Inflammatory macrophage (primary cell): ENCODE results near the gene GSE1.

ENCODE experiments used
- DNase-seq, 2 donors: peaks; one replicate each; pipeline ENCODE4 v3.0.0-alpha.2; 2020 to 2022
- total RNA-seq, 18 experiments: gene quantifications; one replicate each; lab custom pipeline; 2026; ENCODE audit warnings: mixed read lengths in 6 of 18, inconsistent platforms in 2 of 18; lab: John Stamatoyannopoulos, UW

Gene GSE1
- total RNA-seq = 9.5 to 78.7 (median 24.7) reads per million in 18 experiments

DNA sequence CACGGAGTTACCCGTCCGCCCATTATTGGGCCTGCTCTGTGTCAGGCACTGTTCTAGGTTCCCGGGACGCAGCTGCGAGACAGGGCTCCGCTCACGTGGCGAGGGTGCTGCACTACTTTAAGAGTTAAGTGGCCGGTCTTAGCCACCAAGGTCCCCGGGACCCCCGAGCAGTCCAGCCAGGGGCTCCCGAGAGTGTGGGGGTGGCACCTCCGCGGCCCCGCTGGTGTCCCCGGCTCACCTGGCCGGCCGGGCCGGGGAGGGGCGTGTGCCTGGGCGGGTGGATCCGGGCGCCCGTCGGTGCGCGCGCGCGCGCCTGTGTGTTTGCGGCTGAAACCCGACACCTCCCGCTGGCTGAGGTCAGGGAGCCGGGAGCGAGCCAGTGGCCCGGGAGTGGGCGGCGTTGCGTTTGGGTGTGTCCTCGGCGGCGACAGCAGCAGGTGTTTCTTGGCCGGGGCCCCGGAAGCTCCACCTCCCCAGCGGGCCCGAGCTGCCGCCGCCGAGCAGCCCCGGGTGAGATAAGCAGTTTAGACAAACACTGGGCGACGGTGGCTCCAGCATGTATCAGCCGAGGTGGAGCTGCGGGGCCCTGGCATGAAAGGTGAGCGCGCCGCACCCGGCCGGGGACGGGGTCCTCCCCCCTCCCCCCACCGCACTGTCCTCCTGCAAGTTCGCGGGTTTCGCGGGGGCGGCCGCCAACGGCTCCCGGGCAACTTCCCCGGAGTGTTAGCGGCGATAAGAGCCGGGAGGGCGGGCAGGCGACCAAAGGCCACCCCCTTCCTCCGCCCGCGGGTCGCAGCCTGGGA, at the start of gene GSE1:
Gene GSE1 (plus strand): TSS at position 522 of the 803 bp plus-strand sequence. CDS start 70 bp downstream, at position 592.
- peak; percentile 73 to 86 for DNase-seq

GRCh38 chr16:85563515-85564276, 49.4 kb upstream of the GSE1 start:
- DNase-seq = peak; percentile 79 to 81

DNA sequence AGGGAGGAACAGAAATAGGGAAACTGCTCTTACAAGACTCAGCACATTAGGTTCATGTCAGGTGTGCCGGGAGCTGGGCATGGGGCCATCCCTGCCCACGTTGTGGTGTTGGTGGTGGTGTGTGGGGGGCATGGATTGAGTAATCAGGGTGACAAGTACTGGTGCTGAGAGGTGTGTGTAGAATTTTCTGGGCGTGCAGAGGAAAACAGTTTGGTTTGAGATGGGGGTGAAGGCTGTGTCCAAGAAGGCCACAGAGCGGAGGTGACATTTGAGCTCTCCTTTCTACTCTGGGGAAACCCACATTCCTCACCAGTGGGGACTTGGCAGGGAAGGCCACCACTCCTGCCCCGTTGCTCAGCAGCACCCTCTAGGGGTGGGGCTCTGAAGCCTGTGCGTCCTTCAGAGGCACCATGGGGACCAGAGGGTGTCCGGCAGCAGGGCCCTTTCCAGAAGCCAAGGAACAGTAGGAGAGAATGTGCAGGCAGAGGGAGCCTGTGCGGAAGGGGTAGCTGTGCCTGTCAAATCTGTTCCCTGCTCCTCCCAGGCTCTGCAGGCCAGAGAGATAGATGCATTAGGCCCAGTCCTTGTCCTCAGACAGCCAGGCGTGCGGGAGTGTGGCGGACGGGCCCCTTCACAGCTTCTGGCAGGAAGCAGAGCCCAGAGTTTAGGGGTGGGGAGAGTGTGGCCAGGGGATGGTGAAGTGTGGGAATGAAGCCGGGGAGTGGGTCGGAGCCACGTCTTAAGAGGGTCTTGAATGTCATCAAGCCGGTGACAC, 48.7 kb upstream of the GSE1 start:
- peak; percentile 66 to 69 for DNase-seq

- no peak for DNase-seq
Observed at GRCh38 chr16:85565340-85565739, 47.8 kb upstream of the GSE1 start.

GRCh38 chr16:85565801-85566526, 47.2 kb upstream of the GSE1 start:
- no peak for DNase-seq

- no peak for DNase-seq
Observed at GRCh38 chr16:85566561-85567100, 46.5 kb upstream of the GSE1 start.

GRCh38 chr16:85567101-85567866, 45.8 kb upstream of the GSE1 start:
- DNase-seq = no peak

GRCh38 chr16:85567935-85568334, 45.2 kb upstream of the GSE1 start:
- peak in 1 of 2 donors; percentile 54 for DNase-seq

- DNase-seq = peak; percentile 66 to 76
Observed at GRCh38 chr16:85568519-85568918, 44.6 kb upstream of the GSE1 start.

GRCh38 chr16:85569039-85569614, 44.0 kb upstream of the GSE1 start:
- no peak for DNase-seq

- DNase-seq = peak; percentile 57 to 69
Observed at GRCh38 chr16:85569615-85570212, 43.4 kb upstream of the GSE1 start.

GRCh38 chr16:85570213-85570734, 42.8 kb upstream of the GSE1 start:
- no peak for DNase-seq

- DNase-seq = peak; percentile 77 to 92
Observed at GRCh38 chr16:85570735-85571562, 42.2 kb upstream of the GSE1 start.

DNA sequence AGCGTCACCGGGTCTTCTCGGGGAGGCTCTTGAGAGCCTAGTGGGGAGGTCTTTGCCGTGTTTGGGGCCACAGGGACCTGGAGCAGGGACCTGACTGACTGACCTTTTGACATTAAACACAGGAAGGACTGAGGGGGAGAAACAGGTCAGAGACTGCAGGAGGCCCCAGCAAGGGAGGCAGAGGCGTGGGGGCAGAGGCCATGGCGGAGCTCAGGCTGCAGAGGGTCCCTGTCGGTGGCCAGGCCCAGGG, 41.6 kb upstream of the GSE1 start:
- DNase-seq = no peak

DNA sequence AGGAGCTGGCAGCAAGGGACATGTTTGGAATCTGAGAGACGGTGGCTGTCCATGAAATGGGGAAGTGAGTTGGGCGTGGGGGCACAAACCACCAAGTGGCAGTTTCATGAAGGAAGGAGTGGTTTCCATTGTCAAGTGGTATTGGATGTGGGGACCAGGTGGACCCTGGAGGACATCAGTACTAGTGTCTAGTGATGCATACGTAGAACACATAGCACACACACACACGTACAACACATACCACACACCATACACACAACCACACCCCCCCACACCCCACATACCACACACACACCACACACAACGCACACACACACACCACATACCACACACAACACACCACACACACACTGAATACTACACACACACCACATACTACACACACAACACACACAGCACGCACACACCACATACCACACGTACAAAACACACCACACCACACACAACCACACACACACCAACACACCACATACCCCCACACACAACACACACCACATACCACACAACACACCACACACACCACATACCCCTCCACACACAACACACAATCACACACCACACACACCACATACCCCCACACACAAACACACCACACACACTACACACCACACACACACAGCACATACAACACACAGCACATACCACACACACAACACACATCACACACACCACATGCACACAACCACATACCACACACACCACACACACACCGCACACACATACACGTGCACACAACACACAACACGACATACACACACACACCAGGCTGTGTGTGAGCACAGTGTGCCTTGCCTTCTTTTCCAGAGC, 41.1 kb upstream of the GSE1 start:
- DNase-seq = peak; percentile 84 to 89

DNA sequence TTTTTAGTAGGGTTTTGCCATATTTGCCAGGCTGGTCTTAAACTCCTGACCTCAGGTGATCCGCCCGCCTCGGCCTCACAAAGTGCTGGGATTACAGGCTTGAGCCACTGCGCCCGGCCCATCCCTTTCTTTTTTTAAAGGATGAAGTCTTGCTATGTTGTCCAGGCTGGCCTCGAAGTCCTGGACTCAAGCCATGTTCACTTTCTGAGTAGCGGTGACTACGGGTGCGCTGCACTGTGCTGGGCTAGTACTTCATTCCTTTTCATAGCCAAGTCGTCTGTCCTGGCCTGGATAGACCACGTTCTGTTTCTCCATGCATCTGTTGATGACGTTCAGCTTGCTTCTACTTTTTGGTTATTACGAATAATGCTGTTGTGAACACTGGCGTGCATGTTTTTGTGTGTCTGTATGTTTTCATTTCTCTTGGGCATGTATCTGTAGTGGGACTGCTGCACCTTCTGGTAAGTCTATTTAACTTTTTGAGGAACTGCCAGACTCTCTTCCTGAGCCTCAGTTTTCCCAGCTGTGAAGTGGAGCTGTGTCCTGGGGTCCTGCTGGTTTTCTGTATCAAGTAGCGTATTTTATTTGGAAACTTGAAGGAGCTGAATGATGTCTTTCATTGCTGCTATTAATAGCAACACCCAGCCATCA, 40.0 kb upstream of the GSE1 start:
- DNase-seq = no peak

GRCh38 chr16:85573696-85574641, 39.2 kb upstream of the GSE1 start:
- DNase-seq = peak; percentile 35
